ENCODE results near the gene CISTR.

The CISTR gene

GRCh38 chr12:53701518-53702264 lies 50.1 kb downstream of the CISTR start:
- Histone ChIP-seq H3K4me3 (ENCODE audit: low read depth, low read length) (no peak overlapping the region), H3K9me3 (no peaks in the 10 kb centered on the region), H3K4me1 (peaks cover 1% of the 10 kb centered on the region), H3K36me3 (no peaks in the 10 kb centered on the region), H3K27me3 (peaks cover 46% of the 10 kb centered on the region)
- DNase-seq = peak; percentile 83
- peak; percentile 91 for TF ChIP-seq CTCF (IDR thresholded peaks at IDR 0.05; ENCODE audit: low read depth, low read length)

GRCh38 chr12:53700567-53700966 lies 51.2 kb downstream of the CISTR start:
- H3K36me3 ChIP-seq = no peaks in the 10 kb centered on the region
- peaks cover 8% of the 10 kb centered on the region for H3K4me1 ChIP-seq
- H3K27me3 ChIP-seq = peaks cover 37% of the 10 kb centered on the region
- H3K9me3 ChIP-seq = no peaks in the 10 kb centered on the region
- no peak for TF ChIP-seq CTCF (IDR thresholded peaks at IDR 0.05; ENCODE audit: low read depth, low read length)
- DNase-seq = no peak
- H3K4me3 ChIP-seq (ENCODE audit: low read depth, low read length) = no peak overlapping the region

- no peak overlapping the region for H3K4me3 ChIP-seq (ENCODE audit: low read depth, low read length)
- peaks cover 8% of the 10 kb centered on the region for H3K4me1 ChIP-seq
- H3K9me3 ChIP-seq = no peaks in the 10 kb centered on the region
- no peak for DNase-seq
- peaks cover 36% of the 10 kb centered on the region for H3K27me3 ChIP-seq
- TF ChIP-seq CTCF (IDR thresholded peaks at IDR 0.05; ENCODE audit: low read depth, low read length) = no peak
- no peaks in the 10 kb centered on the region for H3K36me3 ChIP-seq
Measured at GRCh38 chr12:53699678-53700025, 52.1 kb downstream of the CISTR start.

GRCh38 chr12:53698948-53699677 lies 52.7 kb downstream of the CISTR start:
- Histone ChIP-seq H3K27me3 (peaks cover 32% of the 10 kb centered on the region), H3K4me3 (ENCODE audit: low read depth, low read length) (no peak overlapping the region), H3K36me3 (no peaks in the 10 kb centered on the region), H3K4me1 (peaks cover 8% of the 10 kb centered on the region), H3K9me3 (no peaks in the 10 kb centered on the region)
- no peak for TF ChIP-seq CTCF (IDR thresholded peaks at IDR 0.05; ENCODE audit: low read depth, low read length)
- DNase-seq = no peak

- no peaks in the 10 kb centered on the region for H3K36me3 ChIP-seq
- H3K4me1 ChIP-seq = peaks cover 8% of the 10 kb centered on the region
- H3K27me3 ChIP-seq = peaks cover 15% of the 10 kb centered on the region
- H3K9me3 ChIP-seq = no peaks in the 10 kb centered on the region
- TF ChIP-seq CTCF (IDR thresholded peaks at IDR 0.05; ENCODE audit: low read depth, low read length) = no peak
- DNase-seq = no peak
- H3K4me3 ChIP-seq (ENCODE audit: low read depth, low read length) = no peak overlapping the region
Measured at GRCh38 chr12:53696655-53697331, 55.0 kb downstream of the CISTR start.
